ENCODE results near the gene GOLGA8Q. TPM values are rescaled to one million over a fixed set of nuclear protein-coding genes. Genes with fewer than 3 reads are reported as not detected.
A peak's percentile ranks its signal among the peaks of the same experiment; 100 is the strongest.
"Not testable (repeated sequence)": the region's sequence is repeated elsewhere in the genome, so short reads cannot be mapped to it uniquely, and the experiment has no call there.

The GOLGA8Q gene, protein sequence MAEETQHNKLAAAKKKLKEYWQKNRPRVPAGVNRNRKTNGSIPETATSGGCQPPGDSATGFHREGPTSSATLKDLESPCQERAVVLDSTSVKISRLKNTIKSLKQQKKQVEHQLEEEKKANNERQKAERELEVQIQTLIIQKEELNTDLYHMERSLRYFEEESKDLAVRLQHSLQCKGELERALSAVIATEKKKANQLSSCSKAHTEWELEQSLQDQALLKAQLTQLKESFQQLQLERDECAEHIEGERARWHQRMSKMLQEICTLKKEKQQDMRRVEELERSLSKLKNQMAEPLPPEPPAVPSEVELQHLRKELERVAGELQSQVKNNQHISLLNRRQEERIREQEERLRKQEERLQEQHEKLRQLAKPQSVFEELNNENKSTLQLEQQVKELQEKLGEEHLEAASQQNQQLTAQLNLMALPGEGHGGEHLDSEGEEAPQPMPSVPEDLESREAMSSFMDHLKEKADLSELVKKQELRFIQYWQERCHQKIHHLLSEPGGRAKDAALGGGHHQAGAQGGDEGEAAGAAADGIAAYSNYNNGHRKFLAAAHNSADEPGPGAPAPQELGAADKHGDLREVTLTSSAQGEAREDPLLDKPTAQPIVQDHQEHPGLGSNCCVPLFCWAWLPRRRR
- 0.34 and 0.45 TPM in 2 replicates for polyA plus RNA-seq (2011; rRNA removed)
- 0.07 and 0.08 TPM in 2 replicates for polyA plus RNA-seq (2012; cell fraction: cytosol; rRNA removed)
- polyA plus RNA-seq (2012; cell fraction: nucleus; rRNA removed): 0.40 and 0.44 TPM in 2 replicates
- 0.12 to 0.36 TPM (median 0.25 TPM) in 3 replicates for polyA plus RNA-seq (2017; fragmentation: RNase III; extraction: RNeasy Plus Mini Kit Qiagen cat#74134 plus additional on column Dnase treatment)
- polyA minus RNA-seq (2011; rRNA and poly(A)+ RNA removed): 0.12 and 0.15 TPM in 2 replicates

DNA sequence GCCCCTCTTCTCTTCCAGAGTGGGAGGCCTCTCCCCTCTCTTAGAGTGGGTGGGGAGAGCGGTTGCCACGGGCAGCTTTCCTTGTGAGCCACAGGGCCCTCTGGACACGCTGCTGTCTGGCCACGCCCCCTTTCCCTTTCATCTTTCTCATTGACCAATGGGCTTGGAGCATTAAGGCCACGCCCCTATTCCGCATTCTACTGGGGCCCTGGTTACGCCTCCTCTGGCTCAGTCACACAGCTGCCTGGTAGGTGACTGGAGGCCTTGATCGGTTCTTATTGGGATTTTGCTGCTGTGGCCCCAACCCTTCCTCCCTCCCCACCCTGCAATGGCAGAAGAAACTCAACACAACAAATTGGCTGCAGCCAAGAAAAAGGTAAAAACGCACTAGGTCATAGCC is at the start of gene GOLGA8Q:
Gene GOLGA8Q, plus strand, starts transcription at position 301 of the 400 bp plus-strand sequence. Its CDS starts 28 bp downstream, at position 329.
- 94% methylated on average over 4 of the region's 9 CpGs for WGBS (ENCODE audit: missing lambda C conversion rate)
- CTCF ChIA-PET: not testable (repeated sequence)

DNA sequence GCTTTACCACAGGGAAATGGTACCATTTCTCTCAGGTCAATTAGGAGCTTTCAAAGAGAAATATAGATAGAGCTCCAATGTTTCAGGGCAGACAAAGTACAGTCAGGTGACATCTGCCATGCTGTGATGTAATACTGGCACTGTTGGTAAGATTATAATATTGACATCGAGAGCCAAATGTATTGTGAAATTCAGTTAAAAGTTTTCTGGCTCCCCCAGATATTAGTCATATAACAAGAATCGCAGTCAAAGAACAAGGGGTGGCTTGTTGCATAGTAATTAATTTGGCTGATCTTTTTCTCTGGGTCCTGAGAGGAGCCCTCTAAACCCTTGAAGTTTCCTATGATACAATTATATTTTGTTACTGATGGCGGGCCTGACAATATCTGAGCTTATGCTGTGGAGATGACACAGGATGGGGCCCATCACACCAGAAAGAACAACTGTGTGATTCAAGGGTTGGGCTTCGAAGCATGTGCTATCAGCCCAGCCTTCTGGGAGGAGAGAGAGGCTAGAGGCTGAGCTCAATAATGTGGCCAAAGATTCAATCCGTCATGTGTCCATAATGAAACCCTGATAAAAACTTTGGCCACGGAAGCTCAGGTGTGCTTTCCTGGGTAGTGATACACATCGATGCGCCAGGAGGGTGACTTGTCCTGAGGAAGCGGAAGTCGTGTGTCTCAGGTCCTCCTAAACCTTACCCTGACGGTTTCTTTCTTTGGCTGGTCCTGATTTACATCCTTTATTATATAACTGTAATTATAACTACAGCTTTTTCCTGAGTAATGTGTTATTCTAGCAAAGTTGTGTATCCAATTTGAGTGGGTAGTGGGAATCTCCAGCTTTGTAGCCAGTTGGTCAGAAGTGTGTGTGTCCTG is 48.7 kb upstream of the GOLGA8Q start:
- POLR2A ChIA-PET, ATAC-seq: not testable (repeated sequence)

More for the DNA sequence above, at the start of gene GOLGA8Q:
- H3K4me2 ChIP-seq; ATAC-seq; H3K4me1 ChIP-seq; DNase-seq (ENCODE audit: low read depth in 1 of 2, low spot score in 1 of 2); H3K27ac ChIP-seq; FAIRE-seq; H3K4me3 ChIP-seq; POLR2A ChIA-PET; H3K9me3 ChIP-seq: not testable (repeated sequence)

DNA sequence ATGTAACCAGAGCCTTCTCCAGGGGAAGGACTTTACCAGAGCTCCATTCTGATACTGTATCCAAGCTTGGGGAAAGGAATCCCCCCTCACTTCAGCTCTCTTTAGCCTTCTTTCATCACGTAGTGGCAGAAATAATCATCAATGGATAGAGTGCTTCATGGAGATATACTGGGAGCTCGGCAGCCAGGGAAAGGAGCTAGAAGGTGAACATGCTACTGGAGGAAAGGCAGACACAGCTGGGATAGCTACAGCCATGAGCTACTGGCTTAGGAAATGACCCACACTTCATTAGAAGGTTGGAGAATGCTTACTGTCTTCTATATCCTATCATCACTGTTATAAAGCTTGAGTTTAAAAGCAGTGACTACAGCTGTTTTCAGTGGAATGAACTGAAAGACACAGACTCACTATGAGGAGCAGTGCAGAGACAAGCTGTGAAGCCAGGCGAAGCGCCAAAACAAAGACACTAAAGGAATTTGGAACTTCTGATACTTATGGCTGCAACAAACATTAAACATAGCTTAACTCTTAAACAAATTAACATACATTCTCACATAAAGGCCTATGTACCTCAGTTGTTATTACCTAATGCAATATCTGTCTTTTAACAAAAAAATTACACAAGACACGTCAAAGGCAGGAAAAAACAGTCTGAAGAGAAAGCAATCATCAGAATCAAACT is 47.5 kb upstream of the GOLGA8Q start:
- H3K4me1 ChIP-seq; DNase-seq (ENCODE audit: low read depth in 1 of 2, low spot score in 1 of 2); H3K4me3 ChIP-seq; H3K4me2 ChIP-seq; H3K9me3 ChIP-seq; ATAC-seq; H3K27ac ChIP-seq; POLR2A ChIA-PET; CTCF ChIA-PET: not testable (repeated sequence)
- WGBS (ENCODE audit: missing lambda C conversion rate): 74% methylated on average over 5 of the region's 5 CpGs
- peak; percentile 77 for FAIRE-seq

More for the DNA sequence above, 48.7 kb upstream of the GOLGA8Q start:
- H3K27ac ChIP-seq; H3K4me2 ChIP-seq; H3K4me3 ChIP-seq; CTCF ChIA-PET; FAIRE-seq; H3K4me1 ChIP-seq; DNase-seq (ENCODE audit: low read depth in 1 of 2, low spot score in 1 of 2); H3K9me3 ChIP-seq: not testable (repeated sequence)
- WGBS (ENCODE audit: missing lambda C conversion rate): 95% methylated on average over 6 of the region's 11 CpGs

DNA sequence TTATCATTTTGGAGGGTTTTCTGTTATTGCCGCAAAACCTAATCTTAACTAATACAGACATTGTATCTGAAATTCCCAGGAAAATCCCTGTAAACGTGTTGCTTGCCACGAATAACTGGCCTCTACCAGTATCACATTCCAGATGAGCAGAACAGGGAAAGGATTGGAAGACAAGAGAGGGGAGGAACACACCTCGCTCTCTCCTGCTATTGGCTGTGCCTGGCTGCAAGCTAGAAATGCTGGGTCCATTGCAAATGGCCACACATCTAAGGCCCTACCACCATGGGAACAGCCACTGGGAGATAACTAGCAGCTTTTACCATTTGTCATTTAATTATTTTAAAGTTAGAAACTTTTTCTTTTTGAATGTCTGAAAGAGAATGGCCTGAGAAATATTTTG is 37.3 kb upstream of the GOLGA8Q start:
- WGBS (ENCODE audit: missing lambda C conversion rate): no CpG with 5 or more reads among the region's 4 CpGs
- FAIRE-seq; H3K4me3 ChIP-seq; H3K9me3 ChIP-seq; H3K27ac ChIP-seq; POLR2A ChIA-PET; H3K4me2 ChIP-seq; CTCF ChIA-PET; H3K4me1 ChIP-seq; DNase-seq (ENCODE audit: low read depth in 1 of 2, low spot score in 1 of 2): not testable (repeated sequence)
- ATAC-seq: peak; percentile 49 to 54; a peak in 2 of 6 replicates

DNA sequence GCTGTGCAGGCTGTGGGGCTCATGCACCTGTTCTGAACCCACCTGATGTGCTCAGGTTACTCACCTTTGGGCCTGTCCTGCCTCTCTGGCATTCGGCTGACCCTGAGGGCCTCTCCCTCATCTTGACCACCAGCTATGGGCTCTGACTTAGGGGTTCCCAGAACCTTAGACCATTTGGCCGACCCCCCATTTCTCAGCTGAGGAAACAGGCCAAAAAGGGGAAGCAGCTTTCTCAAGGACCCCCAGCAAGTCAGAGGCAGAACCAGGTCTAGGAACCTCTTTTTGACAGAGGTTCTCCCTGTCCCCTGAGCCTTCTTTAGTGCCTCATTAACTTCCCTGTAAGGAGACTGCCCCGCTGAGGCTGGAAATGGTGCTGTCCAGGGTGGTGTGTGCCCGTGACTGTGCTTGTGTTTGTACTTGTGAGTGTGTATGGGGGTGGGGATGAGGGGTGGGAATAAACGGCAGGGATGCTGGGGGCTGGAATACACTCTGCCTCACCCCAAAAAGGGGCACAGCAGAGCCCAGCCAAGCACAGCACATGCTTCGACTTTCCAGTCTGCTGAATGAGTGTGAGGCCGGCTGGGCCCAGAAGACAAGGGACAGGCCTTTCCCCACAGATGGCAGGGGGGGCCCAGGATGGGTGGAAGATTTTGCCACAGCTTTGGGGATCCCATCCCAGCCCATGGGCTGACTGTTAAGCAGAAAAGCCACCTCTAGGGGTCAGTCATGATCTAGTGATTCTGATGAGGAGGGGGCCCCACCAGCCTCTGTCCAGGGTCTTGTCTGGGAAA is 28.2 kb upstream of the GOLGA8Q start:
- H3K4me1 ChIP-seq; H3K27ac ChIP-seq; H3K4me3 ChIP-seq; DNase-seq (ENCODE audit: low read depth in 1 of 2, low spot score in 1 of 2); POLR2A ChIA-PET; FAIRE-seq; CTCF ChIA-PET; H3K9me3 ChIP-seq; H3K4me2 ChIP-seq: not testable (repeated sequence)
- 0 out of 6 replicates have a peak, but pooled peaks of 1 of the 2 experiments have one; percentile 62 for ATAC-seq
- 75% methylated on average over 2 of the region's 7 CpGs for WGBS (ENCODE audit: missing lambda C conversion rate)

DNA sequence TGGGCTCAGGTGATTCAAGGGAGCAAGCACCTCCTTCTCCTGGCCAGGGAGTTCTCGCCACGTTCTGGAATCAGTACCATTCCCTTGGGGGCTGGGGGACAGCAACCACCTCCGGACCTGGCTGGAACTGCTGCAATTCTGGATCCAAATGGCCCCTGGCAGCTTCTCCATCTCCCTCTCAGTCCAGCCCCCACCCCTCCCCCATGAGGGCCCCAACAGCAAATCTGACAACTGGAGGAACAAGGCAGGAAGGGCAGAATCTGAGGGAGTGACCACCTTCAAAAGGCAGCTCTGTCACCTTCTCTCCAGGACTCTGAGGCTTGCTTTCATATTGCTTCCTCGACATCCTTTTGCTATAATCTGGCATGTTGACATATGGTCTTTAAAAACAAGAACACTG is 25.9 kb upstream of the GOLGA8Q start:
- DNase-seq (ENCODE audit: low read depth in 1 of 2, low spot score in 1 of 2); FAIRE-seq; ATAC-seq; POLR2A ChIA-PET; H3K4me3 ChIP-seq; CTCF ChIA-PET; H3K4me1 ChIP-seq; H3K9me3 ChIP-seq; H3K4me2 ChIP-seq; H3K27ac ChIP-seq: not testable (repeated sequence)
- WGBS (ENCODE audit: missing lambda C conversion rate): no CpG with 5 or more reads among the region's 4 CpGs

DNA sequence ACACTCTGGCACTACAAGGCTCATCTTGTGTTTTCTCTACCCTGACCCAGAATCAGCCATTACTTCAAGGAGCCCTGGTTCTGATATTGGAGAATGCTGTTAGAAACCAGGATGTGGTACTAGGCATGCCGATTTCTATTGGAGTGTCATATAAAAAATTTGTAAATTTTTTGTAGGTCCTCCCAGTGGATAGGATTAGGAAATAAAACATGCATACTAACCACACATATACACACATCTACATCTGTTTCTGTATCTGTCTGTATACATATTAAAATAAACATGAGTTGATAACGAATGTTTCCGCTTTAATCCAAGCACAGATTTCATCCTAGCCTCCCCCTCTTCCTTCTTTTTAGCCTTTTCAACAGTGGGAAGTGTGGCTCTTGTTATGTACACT is 22.8 kb upstream of the GOLGA8Q start:
- H3K4me1 ChIP-seq; DNase-seq (ENCODE audit: low read depth in 1 of 2, low spot score in 1 of 2); H3K4me3 ChIP-seq; CTCF ChIA-PET; POLR2A ChIA-PET; H3K4me2 ChIP-seq; FAIRE-seq; H3K27ac ChIP-seq; H3K9me3 ChIP-seq; ATAC-seq: not testable (repeated sequence)
- WGBS (ENCODE audit: missing lambda C conversion rate): no CpG with 5 or more reads among the region's 3 CpGs

DNA sequence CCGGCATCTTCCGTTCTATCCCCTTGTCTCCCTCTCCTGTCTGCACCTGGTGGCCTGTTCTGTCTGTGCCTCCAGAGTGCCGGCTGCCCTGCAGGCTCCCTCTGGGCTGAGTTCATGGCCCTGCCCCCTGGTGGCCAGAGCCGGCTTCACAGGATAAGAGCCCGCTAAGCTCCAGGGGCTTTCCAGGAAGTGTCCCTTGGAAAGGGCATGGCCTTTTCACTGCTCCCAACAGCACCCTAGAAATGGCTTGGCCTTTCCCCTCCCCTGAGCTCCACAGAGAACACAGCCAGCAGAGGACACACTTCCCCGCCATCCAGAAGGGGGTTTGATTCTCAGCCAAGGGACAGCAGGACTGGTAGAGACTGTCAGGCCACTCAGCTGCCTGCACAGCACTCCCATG is 15.1 kb downstream of the GOLGA8Q start:
- DNase-seq (ENCODE audit: low read depth in 1 of 2, low spot score in 1 of 2): peak in 1 of 2 experiments; percentile 8
- ATAC-seq: peak; percentile 83 to 98
- CTCF ChIA-PET, H3K4me2 ChIP-seq, H3K9me3 ChIP-seq, H3K4me3 ChIP-seq, FAIRE-seq, POLR2A ChIA-PET, H3K4me1 ChIP-seq: not testable (repeated sequence)
- WGBS (ENCODE audit: missing lambda C conversion rate): 0% methylated on average over 2 of the region's 6 CpGs
- H3K27ac ChIP-seq: peak overlapping the region in 1 of 2 experiments; percentile 67; a peak in 2 of 6 replicates

DNA sequence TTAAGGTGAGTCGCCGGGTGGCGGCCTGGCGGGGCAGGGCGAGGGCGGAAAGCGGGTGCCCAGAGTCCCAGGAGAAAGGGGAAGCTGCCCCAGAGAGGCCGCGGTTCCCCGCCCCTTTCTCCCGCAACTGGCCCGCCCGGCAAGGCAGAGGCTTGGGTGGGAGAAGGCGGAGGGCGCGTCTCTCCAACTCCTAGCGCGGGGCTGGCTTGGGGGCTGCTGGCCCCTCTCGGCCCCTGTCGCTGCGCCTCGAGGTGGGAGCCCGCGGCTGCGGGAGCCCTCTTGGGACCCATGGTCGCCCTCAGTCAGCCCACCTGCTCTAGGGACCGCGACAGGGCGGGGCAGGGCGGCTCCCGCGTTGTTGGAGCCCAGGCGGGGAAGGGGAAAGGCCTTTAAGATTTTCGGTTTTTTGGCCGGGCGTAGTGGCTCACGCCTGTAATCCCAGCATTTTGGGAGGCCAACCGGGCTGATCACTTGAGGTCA is 21.2 kb downstream of the GOLGA8Q start:
- H3K4me3 ChIP-seq: peak overlapping the region; percentile 39; the same call in 2 of the 3 replicates
- POLR2A ChIA-PET: not testable (repeated sequence)

More for the DNA sequence above, 21.2 kb downstream of the GOLGA8Q start:
- H3K4me1 ChIP-seq; H3K27ac ChIP-seq; H3K4me2 ChIP-seq; FAIRE-seq; DNase-seq (ENCODE audit: low read depth in 1 of 2, low spot score in 1 of 2); H3K9me3 ChIP-seq; CTCF ChIA-PET: not testable (repeated sequence)
- no CpG with 5 or more reads among the region's 38 CpGs for WGBS (ENCODE audit: missing lambda C conversion rate)
- peak; percentile 92 to 96 for ATAC-seq

Data from A549 (cell line).